Natural killer cell treated with Interleukin-12 subunit alpha and Interleukin-12 subunit beta and Interleukin-15 and Interleukin-18, amount 100 ng/mL, for 72 hours (primary cell): Measurements from ENCODE around the gene LYRM4. TPM values are rescaled to one million over a fixed set of nuclear protein-coding genes. Genes with fewer than 3 reads are reported as not detected.

Experiments
- ATAC-seq, 2 donors: fragments of 150-1000 bp; cut with Tn5 transposase in 1 of 2; sonication (Bioruptor Pico), chemical (Tn5 transposase) in 1 of 2; 2 replicates each; pipeline ENCODE4 v1.10.0; 2021
- DNase-seq: peaks from one replicate; pipeline ENCODE4 v3.0.0; 2022; ENCODE audit warnings: low spot score
- H3K27ac Mint-ChIP-seq, 2 donors: 1 replicate in 1 of 2; 2 replicates in 1 of 2; pipeline ENCODE4 v1.8.0; 2022; ENCODE audit warnings: mixed read lengths in 2 of 2, mild to moderate bottlenecking in 1 of 2, moderate library complexity in 1 of 2
- H3K27me3 Mint-ChIP-seq, 2 donors: 1 replicate in 1 of 2; 2 replicates in 1 of 2; pipeline ENCODE4 v1.8.0; 2022; ENCODE audit warnings: mixed read lengths in 2 of 2
- H3K36me3 Mint-ChIP-seq: one replicate; pipeline ENCODE4 v1.8.0; 2022; ENCODE audit warnings: mixed read lengths
- H3K4me1 Mint-ChIP-seq, 2 donors: 1 replicate in 1 of 2; 2 replicates in 1 of 2; pipeline ENCODE4 v1.8.0; 2022; ENCODE audit warnings: low read depth in 2 of 2, mixed read lengths in 2 of 2, mild to moderate bottlenecking in 1 of 2
- H3K4me3 Mint-ChIP-seq: one replicate; pipeline ENCODE4 v1.8.0; 2022; ENCODE audit warnings: mixed read lengths
- H3K9me3 Mint-ChIP-seq: 2 replicates; pipeline ENCODE4 v1.8.0; 2022; ENCODE audit warnings: mixed read lengths
- total RNA-seq, 2 donors: library from RNA; stranded (reverse); gene quantifications; one replicate each; pipeline ENCODE4 v1.2.3, GENCODE V29; 2022

LYRM4 gene
- total RNA-seq, 2 donors from 2014 or later, result 27.7 to 43.0 TPM

- Mint-ChIP-seq H3K4me1 (peaks cover 0 to 6% of the 10 kb centered on the region in 2 donors), H3K36me3 (no peaks in the 10 kb centered on the region), H3K27me3 (no peaks in the 10 kb centered on the region), H3K27ac (no peak overlapping the region), H3K9me3 (no peaks in the 10 kb centered on the region), H3K4me3 (no peak overlapping the region)
- no peak for ATAC-seq
- DNase-seq, result no peak
Observed at GRCh38 chr6:5219011-5219691, 41.6 kb downstream of the LYRM4 start.

DNA sequence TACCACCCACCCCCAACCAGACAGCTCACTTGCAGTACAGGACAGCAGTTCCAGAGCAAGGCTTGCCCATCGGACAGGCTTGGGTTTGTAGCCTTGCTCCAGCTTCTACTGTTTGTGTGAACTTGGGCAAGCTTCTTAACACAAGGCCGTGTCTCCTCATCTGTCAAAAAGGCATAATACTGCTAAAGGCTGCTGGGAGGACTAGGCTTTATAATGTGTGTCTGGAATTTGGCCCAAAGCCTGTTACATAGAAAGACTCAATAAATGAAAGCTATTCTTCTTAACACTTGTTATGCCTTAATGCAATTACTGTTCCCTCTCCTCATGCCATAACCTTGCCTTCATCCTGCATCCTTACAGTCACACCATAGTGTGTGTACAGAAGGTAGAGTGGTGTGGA, 43.4 kb downstream of the LYRM4 start:
- H3K27ac Mint-ChIP-seq, result no peak overlapping the region
- no peaks in the 10 kb centered on the region for H3K9me3 Mint-ChIP-seq
- ATAC-seq, result no peak
- no peaks in the 10 kb centered on the region for H3K36me3 Mint-ChIP-seq
- no peak for DNase-seq
- H3K27me3 Mint-ChIP-seq, result no peaks in the 10 kb centered on the region
- peaks cover 0 to 6% of the 10 kb centered on the region in 2 donors for H3K4me1 Mint-ChIP-seq
- no peak overlapping the region for H3K4me3 Mint-ChIP-seq

GRCh38 chr6:5215799-5216198, 45.0 kb downstream of the LYRM4 start:
- Mint-ChIP-seq H3K4me3 (no peak overlapping the region), H3K27me3 (no peaks in the 10 kb centered on the region), H3K9me3 (no peaks in the 10 kb centered on the region), H3K27ac (no peak overlapping the region), H3K4me1 (peaks cover 0 to 6% of the 10 kb centered on the region in 2 donors), H3K36me3 (no peaks in the 10 kb centered on the region)
- ATAC-seq (no peak), DNase-seq (no peak)

- H3K27me3 Mint-ChIP-seq, result no peaks in the 10 kb centered on the region
- H3K4me1 Mint-ChIP-seq, result peaks cover 0 to 2% of the 10 kb centered on the region in 2 donors
- H3K36me3 Mint-ChIP-seq, result no peaks in the 10 kb centered on the region
- no peak for ATAC-seq
- no peaks in the 10 kb centered on the region for H3K9me3 Mint-ChIP-seq
- no peak for DNase-seq
- H3K27ac Mint-ChIP-seq, result no peak overlapping the region
- no peak overlapping the region for H3K4me3 Mint-ChIP-seq
Observed at GRCh38 chr6:5215159-5215558, 45.6 kb downstream of the LYRM4 start.

- peak in 1 of 2 donors; percentile 70 for ATAC-seq
- no peak for DNase-seq
- no peaks in the 10 kb centered on the region for H3K27me3 Mint-ChIP-seq
Observed at GRCh38 chr6:5214570-5215052, 46.1 kb downstream of the LYRM4 start.

GRCh38 chr6:5213836-5214235, 46.9 kb downstream of the LYRM4 start:
- no peak overlapping the region for H3K4me3 Mint-ChIP-seq
- ATAC-seq (no peak), DNase-seq (no peak)
- H3K9me3 Mint-ChIP-seq, result no peaks in the 10 kb centered on the region
- no peaks in the 10 kb centered on the region for H3K27me3 Mint-ChIP-seq
- H3K27ac Mint-ChIP-seq, result no peak overlapping the region
- no peaks in the 10 kb centered on the region for H3K4me1 Mint-ChIP-seq
- H3K36me3 Mint-ChIP-seq, result no peaks in the 10 kb centered on the region

More at GRCh38 chr6:5214570-5215052, 46.1 kb downstream of the LYRM4 start:
- H3K4me3 Mint-ChIP-seq, result no peak overlapping the region
- H3K36me3 Mint-ChIP-seq, result no peaks in the 10 kb centered on the region
- H3K4me1 Mint-ChIP-seq, result no peaks in the 10 kb centered on the region
- H3K27ac Mint-ChIP-seq, result no peak overlapping the region
- H3K9me3 Mint-ChIP-seq, result no peaks in the 10 kb centered on the region

- Mint-ChIP-seq H3K4me3 (no peak overlapping the region), H3K4me1 (no peaks in the 10 kb centered on the region)
Observed at GRCh38 chr6:5211492-5211891, 49.3 kb downstream of the LYRM4 start.

GRCh38 chr6:5208471-5208971, 52.2 kb downstream of the LYRM4 start:
- Mint-ChIP-seq H3K9me3 (no peaks in the 10 kb centered on the region), H3K4me1 (no peaks in the 10 kb centered on the region), H3K27ac (no peak overlapping the region), H3K4me3 (no peak overlapping the region), H3K27me3 (no peaks in the 10 kb centered on the region), H3K36me3 (no peaks in the 10 kb centered on the region)
- no peak for ATAC-seq
- no peak for DNase-seq

More at GRCh38 chr6:5211492-5211891, 49.3 kb downstream of the LYRM4 start:
- H3K9me3 Mint-ChIP-seq, result no peaks in the 10 kb centered on the region
- H3K27ac Mint-ChIP-seq, result no peak overlapping the region
- H3K27me3 Mint-ChIP-seq, result no peaks in the 10 kb centered on the region
- DNase-seq, result no peak
- no peaks in the 10 kb centered on the region for H3K36me3 Mint-ChIP-seq
- no peak for ATAC-seq

DNA sequence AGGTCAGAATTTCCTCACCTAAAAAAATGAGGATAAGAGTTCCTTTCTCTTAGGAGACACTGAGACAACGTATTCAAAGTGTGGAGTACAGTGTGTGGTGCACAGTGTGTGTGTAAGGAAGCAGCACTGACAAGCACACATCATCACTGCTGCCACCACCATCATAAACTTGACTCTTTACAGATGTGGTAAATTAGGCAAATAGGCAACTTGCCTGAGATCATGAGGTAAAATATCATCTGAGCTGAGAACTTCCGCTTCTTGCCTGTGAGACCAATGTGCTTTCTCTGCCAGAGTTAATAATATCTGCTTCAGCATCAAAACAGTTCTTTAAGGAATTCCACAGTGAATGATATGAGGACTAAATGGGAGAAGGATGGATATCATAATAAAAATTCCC, 52.7 kb downstream of the LYRM4 start:
- Mint-ChIP-seq H3K36me3 (no peaks in the 10 kb centered on the region), H3K9me3 (no peaks in the 10 kb centered on the region), H3K27ac (no peak overlapping the region), H3K27me3 (no peaks in the 10 kb centered on the region), H3K4me1 (no peaks in the 10 kb centered on the region), H3K4me3 (no peak overlapping the region)
- DNase-seq (no peak), ATAC-seq (no peak)

GRCh38 chr6:5206920-5207561, 53.7 kb downstream of the LYRM4 start:
- Mint-ChIP-seq H3K9me3 (no peaks in the 10 kb centered on the region), H3K27me3 (no peaks in the 10 kb centered on the region), H3K4me3 (no peak overlapping the region), H3K4me1 (no peaks in the 10 kb centered on the region), H3K27ac (no peak overlapping the region), H3K36me3 (no peaks in the 10 kb centered on the region)
- no peak for DNase-seq
- no peak for ATAC-seq

DNA sequence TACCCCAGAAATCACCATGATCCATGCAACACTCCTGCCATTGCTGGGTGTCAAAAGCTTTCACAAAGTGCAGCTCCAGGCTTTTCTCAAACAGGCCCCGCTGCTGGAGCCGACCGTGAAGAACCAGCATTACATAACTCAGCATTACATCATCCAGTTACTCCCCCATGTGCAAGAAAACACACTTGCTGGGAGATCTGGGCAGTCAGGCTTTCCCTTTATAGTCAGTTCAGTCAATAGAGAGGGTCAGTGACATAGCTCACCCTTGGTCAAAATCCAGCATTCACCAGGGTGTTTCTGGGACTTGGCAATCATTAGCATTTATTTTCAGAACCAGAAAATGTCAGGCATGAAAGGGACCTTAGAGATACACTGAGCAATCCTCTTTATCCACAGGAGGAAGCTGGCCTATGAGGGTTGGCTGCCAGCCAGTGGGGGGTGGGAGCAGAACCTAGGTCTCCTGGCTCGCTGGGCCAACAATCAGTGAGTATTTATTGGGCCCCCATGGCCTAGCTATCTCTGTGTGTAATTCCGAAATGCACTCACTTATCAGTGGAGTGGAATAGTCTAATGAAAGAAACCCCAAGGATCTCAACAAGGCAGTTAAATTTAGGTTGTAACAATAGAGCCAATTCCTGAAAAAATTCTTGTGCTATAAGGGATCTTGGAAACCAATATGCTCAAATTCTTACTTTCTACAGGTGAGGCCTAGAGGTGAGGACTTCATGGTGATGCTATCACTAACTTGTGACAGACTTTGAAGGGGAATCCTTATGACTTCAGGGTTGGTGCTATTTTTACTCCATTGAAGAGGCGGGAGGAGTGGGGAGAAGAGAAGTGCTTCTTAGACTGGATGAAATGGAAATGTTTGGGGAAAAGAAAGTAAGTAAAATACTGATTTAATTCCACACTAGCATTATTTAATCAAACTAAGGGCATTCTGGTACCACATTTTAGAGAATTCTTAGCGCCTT, 54.6 kb downstream of the LYRM4 start:
- Mint-ChIP-seq H3K4me3 (no peak overlapping the region), H3K4me1 (no peaks in the 10 kb centered on the region), H3K27ac (no peak overlapping the region), H3K27me3 (no peaks in the 10 kb centered on the region), H3K36me3 (no peaks in the 10 kb centered on the region), H3K9me3 (no peaks in the 10 kb centered on the region)
- DNase-seq (no peak), ATAC-seq (no peak)

DNA sequence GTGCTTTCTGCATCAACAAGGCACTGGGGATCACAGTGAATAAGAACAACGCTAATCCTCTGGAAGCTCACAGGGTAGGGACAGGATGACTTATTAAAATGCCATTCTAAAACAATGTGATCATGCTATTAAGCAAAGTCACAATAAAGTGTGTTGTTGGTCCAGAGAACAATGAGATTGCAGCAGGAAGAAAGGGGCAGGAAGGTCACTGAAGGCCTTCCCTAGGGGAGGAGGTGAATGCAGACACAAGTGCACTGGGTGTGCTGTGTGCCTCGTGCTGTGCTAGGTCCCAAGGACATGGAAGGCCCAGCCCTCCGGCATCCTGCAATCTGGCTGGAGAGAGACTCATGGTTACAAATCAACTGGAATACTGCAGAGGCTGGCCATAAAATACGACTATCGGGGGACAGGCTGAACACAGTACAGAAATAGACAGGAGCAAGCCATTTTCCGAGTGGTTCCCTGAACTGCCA, 55.7 kb downstream of the LYRM4 start:
- ATAC-seq, result no peak
- peaks cover 0 to 1% of the 10 kb centered on the region in 2 donors for H3K4me1 Mint-ChIP-seq
- no peak overlapping the region for H3K27ac Mint-ChIP-seq
- no peak overlapping the region for H3K4me3 Mint-ChIP-seq
- H3K36me3 Mint-ChIP-seq, result no peaks in the 10 kb centered on the region
- H3K27me3 Mint-ChIP-seq, result no peaks in the 10 kb centered on the region
- no peak for DNase-seq
- H3K9me3 Mint-ChIP-seq, result no peaks in the 10 kb centered on the region

GRCh38 chr6:5204376-5204775, 56.4 kb downstream of the LYRM4 start:
- Mint-ChIP-seq H3K27ac (no peak overlapping the region), H3K4me1 (peaks cover under 1 to 8% of the 10 kb centered on the region in 2 donors), H3K27me3 (no peaks in the 10 kb centered on the region), H3K4me3 (no peak overlapping the region), H3K9me3 (no peaks in the 10 kb centered on the region), H3K36me3 (no peaks in the 10 kb centered on the region)
- ATAC-seq (no peak), DNase-seq (no peak)
